Glutamatergic neuron (in vitro differentiated cells): ENCODE results near the gene ADAMTS17. TPM values are rescaled to one million over a fixed set of nuclear protein-coding genes. Genes with fewer than 3 reads are reported as not detected.

ENCODE experiments used
- DNase-seq: peaks from one replicate; pipeline ENCODE4 v3.0.0; 2022
- H3K27ac Mint-ChIP-seq: one replicate; pipeline ENCODE4 v1.8.0; 2020; ENCODE audit warnings: mild to moderate bottlenecking, mixed read lengths, inconsistent platforms; ENCODE audit not compliant: unreplicated experiment
- H3K27me3 Mint-ChIP-seq: one replicate; pipeline ENCODE4 v1.8.0; 2020; ENCODE audit warnings: mild to moderate bottlenecking, moderate library complexity, mixed read lengths, inconsistent platforms; ENCODE audit not compliant: unreplicated experiment
- H3K36me3 Mint-ChIP-seq: one replicate; pipeline ENCODE4 v1.8.0; 2020; ENCODE audit warnings: mild to moderate bottlenecking, mixed read lengths, inconsistent platforms; ENCODE audit not compliant: unreplicated experiment
- H3K4me1 Mint-ChIP-seq: one replicate; pipeline ENCODE4 v1.8.0; 2020; ENCODE audit warnings: mild to moderate bottlenecking, low read depth, mixed read lengths, inconsistent platforms; ENCODE audit not compliant: unreplicated experiment
- H3K4me3 Mint-ChIP-seq: one replicate; pipeline ENCODE4 v1.8.0; 2020; ENCODE audit warnings: mild to moderate bottlenecking, mixed read lengths, inconsistent platforms; ENCODE audit not compliant: unreplicated experiment
- H3K9me3 Mint-ChIP-seq: one replicate; pipeline ENCODE4 v1.8.0; 2020; ENCODE audit warnings: mild to moderate bottlenecking, moderate library complexity, mixed read lengths, inconsistent platforms; ENCODE audit not compliant: unreplicated experiment
- CTCF ChIP-seq: fragments of 200-600 bp; sonication (generic); IDR thresholded peaks from one replicate; pipeline ENCODE4 v1.5.0; 2021; ENCODE audit not compliant: partially characterized antibody, unreplicated experiment
- total RNA-seq: library from RNA; stranded (reverse); fragmentation: NEBNext Ultra II Directional; extraction: Animal tissue kit (Norgen Biotek cat#: 25700); gene quantifications from one replicate; pipeline ENCODE4 v1.2.1, GENCODE V29; 2021; ENCODE audit not compliant: unreplicated experiment

Gene ADAMTS17
- total RNA-seq, 1 donor from 2014 or later, result 6.8 TPM

DNA sequence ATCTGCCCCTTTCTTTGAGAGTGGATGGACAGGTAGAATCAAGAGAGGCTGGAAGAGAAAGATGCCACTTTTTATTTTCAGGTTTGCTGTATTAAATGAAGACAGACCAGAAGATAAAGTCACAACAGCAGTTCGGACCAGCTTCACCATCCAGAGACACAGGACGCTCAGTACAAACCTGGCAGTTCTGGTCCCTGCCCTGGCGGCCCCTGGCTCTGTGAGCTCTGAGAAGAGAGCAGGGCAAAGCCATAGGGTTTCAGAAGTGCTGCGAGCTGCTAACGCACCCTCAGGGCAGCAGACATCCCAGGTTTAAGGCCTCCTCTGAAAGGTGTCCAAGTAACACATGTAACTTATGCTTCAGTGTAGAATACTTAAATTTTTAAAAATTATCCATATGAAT lies 216.8 kb downstream of the ADAMTS17 start:
- Mint-ChIP-seq H3K4me3 (no peak overlapping the region), H3K27ac (no peak overlapping the region), H3K27me3 (peaks cover 1% of the 10 kb centered on the region), H3K4me1 (peaks cover 6% of the 10 kb centered on the region), H3K36me3 (peaks cover 18% of the 10 kb centered on the region), H3K9me3 (peaks cover 7% of the 10 kb centered on the region)
- no peak for DNase-seq
- TF ChIP-seq CTCF, result no peak

- peaks cover 1% of the 10 kb centered on the region for H3K27me3 Mint-ChIP-seq
- no peak for TF ChIP-seq CTCF
- H3K36me3 Mint-ChIP-seq, result peaks cover 23% of the 10 kb centered on the region
- no peak overlapping the region for H3K27ac Mint-ChIP-seq
- no peak overlapping the region for H3K4me3 Mint-ChIP-seq
- peaks cover 8% of the 10 kb centered on the region for H3K9me3 Mint-ChIP-seq
- peaks cover 6% of the 10 kb centered on the region for H3K4me1 Mint-ChIP-seq
- no peak for DNase-seq
Observed at GRCh38 chr15:100124361-100124760, 217.4 kb downstream of the ADAMTS17 start.

DNA sequence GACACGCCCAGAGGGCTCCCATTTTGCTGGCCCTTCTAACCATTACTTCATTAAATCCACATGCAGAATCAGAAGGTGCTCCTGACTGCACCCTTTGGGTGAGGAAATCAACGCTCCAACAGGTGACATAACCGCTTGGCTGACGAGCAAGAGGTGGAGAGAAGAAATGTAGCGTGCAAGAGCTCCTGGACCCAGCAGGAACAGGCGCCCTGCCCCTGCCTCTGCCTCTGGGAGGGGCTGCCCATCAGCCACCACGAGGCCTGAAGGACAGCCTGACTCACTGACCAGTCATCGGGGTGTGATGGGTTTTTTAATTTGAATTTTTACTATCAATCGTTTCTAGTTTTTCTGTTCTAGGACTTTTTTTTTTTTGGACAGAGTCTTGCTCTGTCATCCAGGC lies 218.2 kb downstream of the ADAMTS17 start:
- TF ChIP-seq CTCF, result no peak
- DNase-seq, result no peak
- Mint-ChIP-seq H3K27ac (no peak overlapping the region), H3K27me3 (peaks cover 1% of the 10 kb centered on the region), H3K36me3 (peaks cover 23% of the 10 kb centered on the region), H3K4me1 (peaks cover 6% of the 10 kb centered on the region), H3K9me3 (peaks cover 8% of the 10 kb centered on the region), H3K4me3 (no peak overlapping the region)

GRCh38 chr15:100121285-100121684 lies 220.5 kb downstream of the ADAMTS17 start:
- Mint-ChIP-seq H3K4me1 (peaks cover 6% of the 10 kb centered on the region), H3K36me3 (peaks cover 23% of the 10 kb centered on the region), H3K9me3 (peaks cover 6% of the 10 kb centered on the region), H3K27ac (no peak overlapping the region), H3K27me3 (peaks cover 1% of the 10 kb centered on the region), H3K4me3 (no peak overlapping the region)
- DNase-seq, result no peak
- TF ChIP-seq CTCF, result no peak

GRCh38 chr15:100120111-100120510 lies 221.7 kb downstream of the ADAMTS17 start:
- no peak for DNase-seq
- no peak overlapping the region for H3K27ac Mint-ChIP-seq
- H3K4me3 Mint-ChIP-seq, result no peak overlapping the region
- H3K4me1 Mint-ChIP-seq, result no peaks in the 10 kb centered on the region
- H3K36me3 Mint-ChIP-seq, result peaks cover 23% of the 10 kb centered on the region
- peaks cover 6% of the 10 kb centered on the region for H3K9me3 Mint-ChIP-seq
- peaks cover 1% of the 10 kb centered on the region for H3K27me3 Mint-ChIP-seq
- no peak for TF ChIP-seq CTCF
